GM23338 (cell line): Measurements from ENCODE around the gene RABL6.
"Not testable (repeated sequence)": the region's sequence is repeated elsewhere in the genome, so short reads cannot be mapped to it uniquely, and the experiment has no call there.

Source experiments
- CREB1 ChIP-seq: fragments of 250-450 bp; sonication (Bioruptor Pico); IDR thresholded peaks from 2 replicates; pipeline ENCODE4 v1.5.0; 2020; ENCODE audit warnings: low read depth, mild to moderate bottlenecking, moderate library complexity
- EZH2 ChIP-seq: fragments of 200-600 bp; sonication (generic); IDR thresholded peaks from one replicate; pipeline ENCODE4 v1.8.0; 2017; ENCODE audit warnings: antibody characterized with exemption, mild to moderate bottlenecking, low read depth; ENCODE audit not compliant: unreplicated experiment
- JUNB ChIP-seq: IDR thresholded peaks from one replicate; pipeline ENCODE4 v1.6.1; 2016; ENCODE audit warnings: antibody characterized with exemption; ENCODE audit not compliant: unreplicated experiment
- POLR2AphosphoS5 ChIP-seq: IDR thresholded peaks from 2 replicates; pipeline ENCODE4 v1.6.1; 2016; ENCODE audit warnings: antibody characterized with exemption, low read depth
- ZNF114 ChIP-seq: fragments of 250-450 bp; sonication (Bioruptor Pico); IDR thresholded peaks from 2 replicates; pipeline ENCODE4 v1.5.0; 2020; ENCODE audit warnings: mild to moderate bottlenecking, moderate library complexity
- ZNF331 ChIP-seq: fragments of 250-450 bp; sonication (Bioruptor Pico); IDR thresholded peaks from 2 replicates; pipeline ENCODE4 v1.5.0; 2020; ENCODE audit warnings: low read depth, mild to moderate bottlenecking, moderate library complexity
- TF ChIP-seq, protein P1 (sequence below), 2 experiments: fragments of 200-600 bp in 1 of 2; sonication (generic) in 1 of 2; conservative IDR thresholded peaks; 2 replicates each; pipeline versions ENCODE4 v1.5.1 to v1.6.1; 2016 to 2017; ENCODE audit warnings: antibody characterized with exemption in 2 of 2, low read depth in 2 of 2, mild to moderate bottlenecking in 2 of 2, moderate library complexity in 1 of 2
- TF ChIP-seq, protein P2 (sequence below): IDR thresholded peaks from one replicate; pipeline ENCODE4 v1.6.1; 2018; ENCODE audit warnings: antibody characterized with exemption; ENCODE audit not compliant: unreplicated experiment
- TF ChIP-seq, protein P3 (sequence below): IDR thresholded peaks from 2 replicates; pipeline ENCODE4 v1.6.1; 2016; ENCODE audit warnings: antibody characterized with exemption

- not testable (repeated sequence) for TF ChIP-seq POLR2AphosphoS5; JUNB; ZNF331 (CRISPR knock-in tag); EZH2; ZNF114 (CRISPR knock-in tag); CREB1 (CRISPR knock-in tag)
- TF ChIP-seq, protein P1, sequence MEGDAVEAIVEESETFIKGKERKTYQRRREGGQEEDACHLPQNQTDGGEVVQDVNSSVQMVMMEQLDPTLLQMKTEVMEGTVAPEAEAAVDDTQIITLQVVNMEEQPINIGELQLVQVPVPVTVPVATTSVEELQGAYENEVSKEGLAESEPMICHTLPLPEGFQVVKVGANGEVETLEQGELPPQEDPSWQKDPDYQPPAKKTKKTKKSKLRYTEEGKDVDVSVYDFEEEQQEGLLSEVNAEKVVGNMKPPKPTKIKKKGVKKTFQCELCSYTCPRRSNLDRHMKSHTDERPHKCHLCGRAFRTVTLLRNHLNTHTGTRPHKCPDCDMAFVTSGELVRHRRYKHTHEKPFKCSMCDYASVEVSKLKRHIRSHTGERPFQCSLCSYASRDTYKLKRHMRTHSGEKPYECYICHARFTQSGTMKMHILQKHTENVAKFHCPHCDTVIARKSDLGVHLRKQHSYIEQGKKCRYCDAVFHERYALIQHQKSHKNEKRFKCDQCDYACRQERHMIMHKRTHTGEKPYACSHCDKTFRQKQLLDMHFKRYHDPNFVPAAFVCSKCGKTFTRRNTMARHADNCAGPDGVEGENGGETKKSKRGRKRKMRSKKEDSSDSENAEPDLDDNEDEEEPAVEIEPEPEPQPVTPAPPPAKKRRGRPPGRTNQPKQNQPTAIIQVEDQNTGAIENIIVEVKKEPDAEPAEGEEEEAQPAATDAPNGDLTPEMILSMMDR (conservative IDR thresholded peaks at IDR 0.05; ENCODE audit: low read depth in 2 of 2) = not testable (repeated sequence)
- TF ChIP-seq, protein P2, sequence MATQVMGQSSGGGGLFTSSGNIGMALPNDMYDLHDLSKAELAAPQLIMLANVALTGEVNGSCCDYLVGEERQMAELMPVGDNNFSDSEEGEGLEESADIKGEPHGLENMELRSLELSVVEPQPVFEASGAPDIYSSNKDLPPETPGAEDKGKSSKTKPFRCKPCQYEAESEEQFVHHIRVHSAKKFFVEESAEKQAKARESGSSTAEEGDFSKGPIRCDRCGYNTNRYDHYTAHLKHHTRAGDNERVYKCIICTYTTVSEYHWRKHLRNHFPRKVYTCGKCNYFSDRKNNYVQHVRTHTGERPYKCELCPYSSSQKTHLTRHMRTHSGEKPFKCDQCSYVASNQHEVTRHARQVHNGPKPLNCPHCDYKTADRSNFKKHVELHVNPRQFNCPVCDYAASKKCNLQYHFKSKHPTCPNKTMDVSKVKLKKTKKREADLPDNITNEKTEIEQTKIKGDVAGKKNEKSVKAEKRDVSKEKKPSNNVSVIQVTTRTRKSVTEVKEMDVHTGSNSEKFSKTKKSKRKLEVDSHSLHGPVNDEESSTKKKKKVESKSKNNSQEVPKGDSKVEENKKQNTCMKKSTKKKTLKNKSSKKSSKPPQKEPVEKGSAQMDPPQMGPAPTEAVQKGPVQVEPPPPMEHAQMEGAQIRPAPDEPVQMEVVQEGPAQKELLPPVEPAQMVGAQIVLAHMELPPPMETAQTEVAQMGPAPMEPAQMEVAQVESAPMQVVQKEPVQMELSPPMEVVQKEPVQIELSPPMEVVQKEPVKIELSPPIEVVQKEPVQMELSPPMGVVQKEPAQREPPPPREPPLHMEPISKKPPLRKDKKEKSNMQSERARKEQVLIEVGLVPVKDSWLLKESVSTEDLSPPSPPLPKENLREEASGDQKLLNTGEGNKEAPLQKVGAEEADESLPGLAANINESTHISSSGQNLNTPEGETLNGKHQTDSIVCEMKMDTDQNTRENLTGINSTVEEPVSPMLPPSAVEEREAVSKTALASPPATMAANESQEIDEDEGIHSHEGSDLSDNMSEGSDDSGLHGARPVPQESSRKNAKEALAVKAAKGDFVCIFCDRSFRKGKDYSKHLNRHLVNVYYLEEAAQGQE = not testable (repeated sequence)
- TF ChIP-seq, protein P3, sequence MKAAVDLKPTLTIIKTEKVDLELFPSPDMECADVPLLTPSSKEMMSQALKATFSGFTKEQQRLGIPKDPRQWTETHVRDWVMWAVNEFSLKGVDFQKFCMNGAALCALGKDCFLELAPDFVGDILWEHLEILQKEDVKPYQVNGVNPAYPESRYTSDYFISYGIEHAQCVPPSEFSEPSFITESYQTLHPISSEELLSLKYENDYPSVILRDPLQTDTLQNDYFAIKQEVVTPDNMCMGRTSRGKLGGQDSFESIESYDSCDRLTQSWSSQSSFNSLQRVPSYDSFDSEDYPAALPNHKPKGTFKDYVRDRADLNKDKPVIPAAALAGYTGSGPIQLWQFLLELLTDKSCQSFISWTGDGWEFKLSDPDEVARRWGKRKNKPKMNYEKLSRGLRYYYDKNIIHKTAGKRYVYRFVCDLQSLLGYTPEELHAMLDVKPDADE = not testable (repeated sequence)
These were observed 59.2 kb downstream of the RABL6 start for GRCh38 chr9:136866898-136867421.
